ENCODE results near the gene VGLL1. TPM values are rescaled to one million over a fixed set of nuclear protein-coding genes. Genes with fewer than 3 reads are reported as not detected.

The VGLL1 gene
- polyA plus RNA-seq, 1 donor (not counting 4 experiments of a cell fraction or from before 2014, with no cell fraction given): 4.1 TPM

DNA sequence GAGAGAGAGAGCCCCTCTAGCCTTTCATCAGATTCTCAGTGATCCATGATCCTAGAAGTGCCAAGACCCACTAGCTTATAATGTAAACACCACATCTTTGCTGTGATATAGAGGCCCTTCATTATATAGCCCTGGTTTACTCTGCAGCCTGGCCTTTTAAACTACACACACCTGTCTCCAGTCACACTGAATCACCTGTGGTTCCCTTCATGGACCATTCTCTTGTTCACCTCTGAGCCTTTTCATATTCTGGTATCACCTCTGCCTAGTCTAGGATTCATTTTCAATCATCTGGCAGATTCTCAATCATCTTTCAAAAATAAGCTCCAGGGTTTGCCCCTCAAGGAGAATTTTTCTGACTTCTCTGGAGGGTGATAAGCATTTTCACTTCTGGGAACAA lies 65.9 kb downstream of the VGLL1 start:
- Histone ChIP-seq H3K4me3 (ENCODE audit: control insufficient read depth in 2 of 3, extremely low read depth in 1 of 3, insufficient read depth in 2 of 3, low read depth in 1 of 3, low read length in 3 of 3) (no peak overlapping the region), H3K9me1 (ENCODE audit: control insufficient read depth, extremely low read depth, insufficient read depth, low read length) (no peaks in the 10 kb centered on the region), H4K20me1 (ENCODE audit: control insufficient read depth, extremely low read depth, insufficient read depth, low read length) (no peaks in the 10 kb centered on the region), H3K79me2 (ENCODE audit: control insufficient read depth, insufficient read depth, low read length) (no peaks in the 10 kb centered on the region), H3K36me3 (ENCODE audit: control insufficient read depth in 2 of 2, extremely low read depth in 1 of 2, insufficient read depth in 2 of 2, low read length in 2 of 2) (no peaks in the 10 kb centered on the region), H3K9me3 (ENCODE audit: control insufficient read depth, low read depth, low read length) (no peaks in the 10 kb centered on the region), H2AFZ (ENCODE audit: control insufficient read depth, low read length) (no peak overlapping the region), H3K4me1 (ENCODE audit: control insufficient read depth, extremely low read depth, insufficient read depth, low read length) (no peaks in the 10 kb centered on the region), H3K27ac (ENCODE audit: control insufficient read depth, insufficient read depth, low read length) (no peak overlapping the region), H3K4me2 (ENCODE audit: control insufficient read depth, extremely low read depth, insufficient read depth, low read depth, low read length) (no peak overlapping the region), H3K27me3 (ENCODE audit: control insufficient read depth, extremely low read depth, insufficient read depth, low read length) (no peaks in the 10 kb centered on the region), H3K9ac (ENCODE audit: control insufficient read depth, extremely low read depth, insufficient read depth, low read length) (no peak overlapping the region)
- DNase-seq (ENCODE audit: low read depth, low spot score) (no peak), FAIRE-seq (no peak)
- dilution Hi-C loops (cut with MboI; ENCODE audit: extremely low pct_ligation_motif_present, low sequenced_read_pairs): no loop called here
- TF ChIP-seq, protein P1, sequence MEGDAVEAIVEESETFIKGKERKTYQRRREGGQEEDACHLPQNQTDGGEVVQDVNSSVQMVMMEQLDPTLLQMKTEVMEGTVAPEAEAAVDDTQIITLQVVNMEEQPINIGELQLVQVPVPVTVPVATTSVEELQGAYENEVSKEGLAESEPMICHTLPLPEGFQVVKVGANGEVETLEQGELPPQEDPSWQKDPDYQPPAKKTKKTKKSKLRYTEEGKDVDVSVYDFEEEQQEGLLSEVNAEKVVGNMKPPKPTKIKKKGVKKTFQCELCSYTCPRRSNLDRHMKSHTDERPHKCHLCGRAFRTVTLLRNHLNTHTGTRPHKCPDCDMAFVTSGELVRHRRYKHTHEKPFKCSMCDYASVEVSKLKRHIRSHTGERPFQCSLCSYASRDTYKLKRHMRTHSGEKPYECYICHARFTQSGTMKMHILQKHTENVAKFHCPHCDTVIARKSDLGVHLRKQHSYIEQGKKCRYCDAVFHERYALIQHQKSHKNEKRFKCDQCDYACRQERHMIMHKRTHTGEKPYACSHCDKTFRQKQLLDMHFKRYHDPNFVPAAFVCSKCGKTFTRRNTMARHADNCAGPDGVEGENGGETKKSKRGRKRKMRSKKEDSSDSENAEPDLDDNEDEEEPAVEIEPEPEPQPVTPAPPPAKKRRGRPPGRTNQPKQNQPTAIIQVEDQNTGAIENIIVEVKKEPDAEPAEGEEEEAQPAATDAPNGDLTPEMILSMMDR (optimal IDR thresholded peaks at IDR 0.05 in 1 of 3, IDR thresholded peaks at IDR 0.05 in 1 of 3, conservative IDR thresholded peaks at IDR 0.05 in 1 of 3; ENCODE audit: extremely low read depth in 1 of 3, insufficient read depth in 2 of 3, low read length in 3 of 3): no peak
- TF ChIP-seq EZH2 (IDR thresholded peaks at IDR 0.05; ENCODE audit: low read length): no peak

DNA sequence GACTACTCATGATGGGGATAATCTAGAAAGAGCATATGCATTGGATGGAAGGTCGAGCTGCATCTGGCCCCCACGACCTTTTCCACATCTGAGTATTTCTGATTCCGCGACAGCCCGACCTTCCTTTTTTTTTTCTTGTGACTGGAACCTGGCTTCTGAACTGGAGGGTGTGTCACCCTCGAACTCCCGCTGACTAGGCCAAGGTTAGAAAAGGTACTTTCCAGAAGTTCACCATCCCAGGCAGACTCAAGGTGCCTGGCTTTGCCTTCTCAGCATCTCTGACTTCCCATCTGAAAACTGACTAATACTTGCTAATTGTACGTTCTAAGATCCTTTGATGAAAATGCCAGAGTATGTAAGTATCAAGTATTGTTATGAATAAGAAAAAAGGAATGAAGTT lies 66.6 kb downstream of the VGLL1 start:
- Histone ChIP-seq H3K27me3 (ENCODE audit: control insufficient read depth, extremely low read depth, insufficient read depth, low read length) (no peaks in the 10 kb centered on the region), H3K79me2 (ENCODE audit: control insufficient read depth, insufficient read depth, low read length) (no peaks in the 10 kb centered on the region), H3K9me3 (ENCODE audit: control insufficient read depth, low read depth, low read length) (no peaks in the 10 kb centered on the region), H3K9ac (ENCODE audit: control insufficient read depth, extremely low read depth, insufficient read depth, low read length) (no peak overlapping the region), H3K27ac (ENCODE audit: control insufficient read depth, insufficient read depth, low read length) (no peak overlapping the region), H4K20me1 (ENCODE audit: control insufficient read depth, extremely low read depth, insufficient read depth, low read length) (no peaks in the 10 kb centered on the region), H2AFZ (ENCODE audit: control insufficient read depth, low read length) (no peak overlapping the region), H3K4me1 (ENCODE audit: control insufficient read depth, extremely low read depth, insufficient read depth, low read length) (no peaks in the 10 kb centered on the region), H3K36me3 (ENCODE audit: control insufficient read depth in 2 of 2, extremely low read depth in 1 of 2, insufficient read depth in 2 of 2, low read length in 2 of 2) (no peaks in the 10 kb centered on the region), H3K4me2 (ENCODE audit: control insufficient read depth, extremely low read depth, insufficient read depth, low read depth, low read length) (no peak overlapping the region), H3K9me1 (ENCODE audit: control insufficient read depth, extremely low read depth, insufficient read depth, low read length) (no peaks in the 10 kb centered on the region), H3K4me3 (ENCODE audit: control insufficient read depth in 2 of 3, extremely low read depth in 1 of 3, insufficient read depth in 2 of 3, low read depth in 1 of 3, low read length in 3 of 3) (no peak overlapping the region)
- dilution Hi-C loops (cut with MboI; ENCODE audit: extremely low pct_ligation_motif_present, low sequenced_read_pairs): no loop called here
- TF ChIP-seq, protein P1 (optimal IDR thresholded peaks at IDR 0.05 in 1 of 3, IDR thresholded peaks at IDR 0.05 in 1 of 3, conservative IDR thresholded peaks at IDR 0.05 in 1 of 3; ENCODE audit: extremely low read depth in 1 of 3, insufficient read depth in 2 of 3, low read length in 3 of 3): no peak
- no peak for TF ChIP-seq EZH2 (IDR thresholded peaks at IDR 0.05; ENCODE audit: low read length)
- FAIRE-seq (no peak), DNase-seq (ENCODE audit: low read depth, low spot score) (no peak)
